Measurements from ENCODE around the gene DOCK1.
"Not testable (repeated sequence)": the region's sequence is repeated elsewhere in the genome, so short reads cannot be mapped to it uniquely, and the experiment has no call there.

DOCK1 gene

GRCh38 chr10:127307338-127307737, 402.1 kb downstream of the DOCK1 start:
- in situ Hi-C loops (cut with MboI; ENCODE audit: low sequenced_read_pairs), result no loop called here
- Histone ChIP-seq H3K4me1 (no peaks in the 10 kb centered on the region), H3K36me3 (replicated peaks) (no peaks in the 10 kb centered on the region), H3K4me3 (no peak overlapping the region), H3K9me3 (no peaks in the 10 kb centered on the region), H3K27me3 (ENCODE audit: low read depth) (no peaks in the 10 kb centered on the region)
- no peak for DNase-seq (ENCODE audit: low spot score in 2 of 2)

DNA sequence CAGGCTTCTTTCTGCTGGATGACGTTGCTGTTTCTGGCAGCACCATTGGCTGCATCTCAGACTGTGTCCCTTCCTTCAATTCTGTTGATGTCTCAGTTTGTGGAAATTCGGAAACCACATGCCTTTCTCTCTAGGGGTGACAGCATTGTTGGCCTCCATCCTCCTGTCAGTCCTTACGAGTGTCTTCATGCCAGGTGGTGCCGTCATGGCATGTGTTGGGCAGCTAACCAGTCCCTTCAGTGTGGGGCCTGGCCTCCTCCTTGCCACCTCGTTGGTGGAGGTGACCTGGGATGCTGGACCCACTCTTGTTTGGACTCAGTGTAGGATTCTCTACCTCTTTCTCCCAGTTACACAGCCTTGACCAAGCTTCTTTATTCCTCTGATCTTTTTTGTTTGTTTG, 402.8 kb downstream of the DOCK1 start:
- Histone ChIP-seq H3K4me1 (no peaks in the 10 kb centered on the region), H3K36me3 (replicated peaks) (no peaks in the 10 kb centered on the region), H3K9me3 (no peaks in the 10 kb centered on the region), H3K4me3 (no peak overlapping the region), H3K27me3 (ENCODE audit: low read depth) (no peaks in the 10 kb centered on the region)
- DNase-seq (ENCODE audit: low spot score in 2 of 2), result no peak
- in situ Hi-C loops (cut with MboI; ENCODE audit: low sequenced_read_pairs), result no loop called here

DNA sequence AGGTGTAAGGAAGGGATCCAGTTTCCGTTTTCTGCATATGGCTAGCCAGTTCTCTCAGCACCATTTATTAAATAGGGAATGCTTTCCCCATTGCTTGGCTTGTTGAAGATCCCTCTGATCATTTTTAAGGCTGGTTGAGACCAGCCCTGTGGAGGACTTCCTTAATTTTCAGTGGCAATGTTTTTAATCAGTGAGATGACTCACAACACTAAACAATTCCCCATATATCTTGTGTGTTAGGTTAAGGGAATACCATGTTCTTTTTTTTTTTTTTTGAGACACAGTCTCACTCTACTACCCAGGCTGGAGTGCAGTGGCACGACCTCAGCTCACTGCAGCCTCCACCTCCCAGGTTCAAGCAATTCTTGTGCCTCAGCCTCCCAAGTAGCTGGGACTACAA, 404.4 kb downstream of the DOCK1 start:
- in situ Hi-C loops (cut with MboI; ENCODE audit: low sequenced_read_pairs); H3K36me3 ChIP-seq (replicated peaks); DNase-seq (ENCODE audit: low spot score in 2 of 2); H3K4me3 ChIP-seq; H3K27me3 ChIP-seq (ENCODE audit: low read depth); H3K9me3 ChIP-seq; H3K4me1 ChIP-seq: not testable (repeated sequence)

GRCh38 chr10:127310430-127310829, 405.2 kb downstream of the DOCK1 start:
- no peaks in the 10 kb centered on the region for H3K36me3 ChIP-seq (replicated peaks)
- no peak overlapping the region for H3K4me3 ChIP-seq
- no peak for DNase-seq (ENCODE audit: low spot score in 2 of 2)
- H3K9me3 ChIP-seq, result no peaks in the 10 kb centered on the region
- H3K4me1 ChIP-seq, result no peaks in the 10 kb centered on the region
- no peaks in the 10 kb centered on the region for H3K27me3 ChIP-seq (ENCODE audit: low read depth)
- in situ Hi-C loops (cut with MboI; ENCODE audit: low sequenced_read_pairs), result no loop called here

DNA sequence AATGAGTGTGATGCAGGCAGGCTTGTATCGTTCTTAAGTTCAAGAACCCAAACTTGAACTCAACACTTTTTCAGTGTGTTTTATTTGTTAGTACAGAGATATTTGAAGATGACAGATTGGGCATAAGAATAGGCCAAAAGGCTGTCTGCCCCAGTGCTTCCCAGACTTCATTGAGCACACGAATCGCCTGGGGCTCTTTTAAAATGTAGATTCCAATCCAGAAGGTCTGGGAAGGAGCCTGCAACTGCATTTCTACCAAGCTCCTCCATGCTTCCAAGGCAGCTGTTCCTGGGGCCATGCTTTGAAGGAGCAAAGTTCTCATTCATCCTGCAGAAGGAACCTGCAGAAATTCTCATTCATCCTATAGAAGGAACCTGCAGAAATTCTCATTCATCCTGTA, 405.7 kb downstream of the DOCK1 start:
- H3K4me3 ChIP-seq, result no peak overlapping the region
- in situ Hi-C loops (cut with MboI; ENCODE audit: low sequenced_read_pairs), result no loop called here
- no peaks in the 10 kb centered on the region for H3K27me3 ChIP-seq (ENCODE audit: low read depth)
- no peaks in the 10 kb centered on the region for H3K9me3 ChIP-seq
- no peaks in the 10 kb centered on the region for H3K4me1 ChIP-seq
- H3K36me3 ChIP-seq (replicated peaks), result no peaks in the 10 kb centered on the region
- no peak for DNase-seq (ENCODE audit: low spot score in 2 of 2)

DNA sequence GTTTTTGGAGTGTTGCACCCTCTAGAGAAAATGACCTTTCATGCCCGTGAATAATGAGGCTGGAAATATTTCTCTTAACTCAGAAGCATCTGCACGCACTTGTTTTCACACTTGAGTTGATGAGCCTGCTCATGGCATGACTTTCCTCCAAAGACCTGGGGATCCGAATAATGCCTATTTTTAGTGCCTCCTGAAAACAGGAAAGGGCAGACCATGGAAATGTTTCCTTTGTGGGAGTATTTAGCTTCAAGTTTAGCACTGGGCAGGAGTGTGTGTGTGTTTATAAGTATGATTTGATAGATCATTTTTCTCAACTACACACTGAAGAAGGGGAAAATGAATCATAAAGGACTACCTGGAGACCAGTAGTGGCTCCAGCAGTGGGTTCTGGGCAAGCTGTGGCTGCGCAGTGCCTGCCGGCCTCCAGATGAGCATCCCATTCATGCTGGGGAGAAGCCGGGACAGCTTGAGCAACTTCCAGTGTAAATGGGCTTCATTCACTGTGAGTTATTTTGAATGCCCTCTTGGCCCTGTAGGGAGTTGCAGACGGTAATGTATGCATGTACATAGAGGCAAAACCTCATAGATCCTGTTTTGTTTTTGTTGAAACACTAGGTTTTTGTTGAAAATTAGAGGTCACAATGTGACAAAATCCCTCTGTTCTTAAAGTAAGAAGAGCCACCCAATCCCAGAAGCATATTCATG, 408.9 kb downstream of the DOCK1 start:
- no peaks in the 10 kb centered on the region for H3K27me3 ChIP-seq (ENCODE audit: low read depth)
- no peak overlapping the region for H3K4me3 ChIP-seq
- no peak for DNase-seq (ENCODE audit: low spot score in 2 of 2)
- no peaks in the 10 kb centered on the region for H3K9me3 ChIP-seq
- H3K36me3 ChIP-seq (replicated peaks), result no peaks in the 10 kb centered on the region
- H3K4me1 ChIP-seq, result no peaks in the 10 kb centered on the region
- in situ Hi-C loops (cut with MboI; ENCODE audit: low sequenced_read_pairs), result no loop called here

DNA sequence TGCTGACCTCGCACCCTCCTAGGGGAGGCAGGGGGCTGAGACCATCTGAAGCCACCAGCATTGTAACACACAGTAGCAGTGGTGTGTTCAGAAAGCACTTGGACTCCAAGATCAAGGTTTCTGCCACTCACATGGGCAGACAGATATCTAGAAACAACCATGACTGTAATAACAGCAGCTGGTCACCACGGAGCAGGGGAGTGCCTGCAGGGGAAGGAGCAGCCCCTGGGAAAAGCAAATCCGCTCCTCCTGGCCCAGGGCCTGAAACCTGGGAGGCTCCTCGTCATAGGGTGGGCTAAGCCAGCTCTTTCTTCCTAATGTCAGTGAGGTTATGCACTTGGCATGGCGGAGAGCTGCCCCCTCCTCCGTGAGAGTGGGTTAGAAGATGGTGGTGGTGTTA, 409.6 kb downstream of the DOCK1 start:
- in situ Hi-C loops (cut with MboI; ENCODE audit: low sequenced_read_pairs), result no loop called here
- no peak overlapping the region for H3K4me3 ChIP-seq
- no peaks in the 10 kb centered on the region for H3K27me3 ChIP-seq (ENCODE audit: low read depth)
- H3K9me3 ChIP-seq, result no peaks in the 10 kb centered on the region
- DNase-seq (ENCODE audit: low spot score in 2 of 2), result no peak
- H3K36me3 ChIP-seq (replicated peaks), result no peaks in the 10 kb centered on the region
- H3K4me1 ChIP-seq, result no peaks in the 10 kb centered on the region

DNA sequence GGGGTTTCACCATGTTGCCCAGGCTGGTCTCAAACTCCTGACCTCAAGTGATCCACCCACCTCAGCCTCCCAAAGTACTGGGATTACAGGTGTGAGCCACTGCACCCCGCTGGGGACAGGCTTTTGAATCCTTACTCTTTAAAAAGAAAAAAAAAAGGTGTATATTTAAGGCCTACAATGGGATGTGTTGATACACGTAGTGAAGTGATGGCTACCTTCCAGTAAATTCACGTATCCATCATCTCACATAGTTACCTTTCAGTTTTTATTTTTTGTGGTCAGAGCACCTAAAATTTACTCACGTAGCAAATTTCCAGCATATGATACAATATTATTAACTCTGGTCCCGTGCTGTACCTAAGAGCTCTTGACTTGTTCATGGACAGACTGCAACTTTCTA, 410.7 kb downstream of the DOCK1 start:
- no peak for DNase-seq (ENCODE audit: low spot score in 2 of 2)
- no peaks in the 10 kb centered on the region for H3K9me3 ChIP-seq
- no peaks in the 10 kb centered on the region for H3K36me3 ChIP-seq (replicated peaks)
- in situ Hi-C loops (cut with MboI; ENCODE audit: low sequenced_read_pairs), result no loop called here
- no peak overlapping the region for H3K4me3 ChIP-seq
- H3K27me3 ChIP-seq (ENCODE audit: low read depth), result no peaks in the 10 kb centered on the region
- no peaks in the 10 kb centered on the region for H3K4me1 ChIP-seq

DNA sequence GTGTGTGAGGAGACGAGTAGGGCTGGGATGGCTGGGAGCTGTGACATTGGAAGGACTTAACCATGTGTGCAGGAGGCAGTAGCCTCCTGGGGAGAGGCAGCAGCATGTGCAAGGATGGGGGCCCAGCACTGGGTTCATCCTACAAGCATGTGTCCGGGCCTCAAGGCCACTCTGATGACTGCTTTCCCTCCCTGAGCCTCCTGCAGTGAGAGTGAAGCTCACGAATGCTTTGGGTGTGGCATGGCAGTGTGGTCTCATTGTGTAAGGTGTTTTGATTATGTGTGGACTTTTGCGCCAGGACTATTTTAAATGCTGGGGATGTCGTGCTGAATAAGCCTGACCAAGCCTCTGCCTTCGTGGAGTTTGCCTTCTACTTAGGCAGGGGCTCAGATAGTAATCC, 413.2 kb downstream of the DOCK1 start:
- Histone ChIP-seq H3K4me1 (no peaks in the 10 kb centered on the region), H3K9me3 (no peaks in the 10 kb centered on the region), H3K36me3 (replicated peaks) (no peaks in the 10 kb centered on the region), H3K4me3 (no peak overlapping the region), H3K27me3 (ENCODE audit: low read depth) (no peaks in the 10 kb centered on the region)
- in situ Hi-C loops (cut with MboI; ENCODE audit: low sequenced_read_pairs), result no loop called here
- no peak for DNase-seq (ENCODE audit: low spot score in 2 of 2)

DNA sequence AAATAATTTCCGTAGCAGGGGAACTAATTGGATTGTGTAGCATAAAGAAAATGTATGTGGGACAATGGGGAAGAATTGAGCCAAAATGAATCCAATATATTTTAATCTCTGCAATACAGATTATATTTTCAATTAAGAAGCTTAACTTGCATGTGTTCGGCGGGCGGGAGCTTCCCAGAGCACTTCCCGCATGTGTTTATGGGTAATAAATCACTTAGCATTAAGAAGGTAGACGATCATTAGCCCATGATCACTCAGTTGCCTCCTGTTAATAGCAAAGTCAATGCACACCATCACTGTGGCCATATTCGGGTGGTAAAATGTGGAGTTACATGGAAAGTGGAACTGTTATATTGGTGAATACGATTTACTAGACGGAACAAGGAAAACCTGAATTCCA, 414.0 kb downstream of the DOCK1 start:
- DNase-seq (ENCODE audit: low spot score in 2 of 2), result no peak
- Histone ChIP-seq H3K4me3 (no peak overlapping the region), H3K27me3 (ENCODE audit: low read depth) (no peaks in the 10 kb centered on the region), H3K4me1 (no peaks in the 10 kb centered on the region), H3K36me3 (replicated peaks) (no peaks in the 10 kb centered on the region), H3K9me3 (no peaks in the 10 kb centered on the region)
- in situ Hi-C loops (cut with MboI; ENCODE audit: low sequenced_read_pairs), result no loop called here

GRCh38 chr10:127319691-127320090, 414.5 kb downstream of the DOCK1 start:
- no peak for DNase-seq (ENCODE audit: low spot score in 2 of 2)
- Histone ChIP-seq H3K36me3 (replicated peaks) (no peaks in the 10 kb centered on the region), H3K9me3 (no peaks in the 10 kb centered on the region), H3K27me3 (ENCODE audit: low read depth) (no peaks in the 10 kb centered on the region), H3K4me1 (no peaks in the 10 kb centered on the region), H3K4me3 (no peak overlapping the region)
- in situ Hi-C loops (cut with MboI; ENCODE audit: low sequenced_read_pairs), result no loop called here

DNA sequence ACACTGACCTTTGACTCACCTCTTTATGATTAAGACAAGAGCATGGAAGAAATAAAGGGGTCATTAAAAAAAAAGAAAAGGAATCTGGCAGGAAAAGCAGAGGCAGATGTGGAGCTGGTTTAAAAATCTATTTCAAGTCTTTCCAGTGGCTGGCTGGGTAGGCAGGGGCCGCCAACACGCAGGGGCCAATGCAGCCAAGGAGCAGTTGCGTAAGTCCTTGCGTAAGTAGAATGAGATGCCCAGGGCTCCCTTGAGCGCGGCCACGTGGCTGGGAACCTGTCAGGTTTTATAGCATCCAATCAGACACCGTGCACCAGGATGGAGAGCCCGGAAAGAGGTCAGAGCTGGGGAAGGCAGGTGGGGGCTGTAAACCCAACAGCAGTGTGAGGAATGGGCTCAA, 414.9 kb downstream of the DOCK1 start:
- H3K27me3 ChIP-seq (ENCODE audit: low read depth), result no peaks in the 10 kb centered on the region
- no peaks in the 10 kb centered on the region for H3K36me3 ChIP-seq (replicated peaks)
- H3K4me1 ChIP-seq, result no peaks in the 10 kb centered on the region
- DNase-seq (ENCODE audit: low spot score in 2 of 2), result no peak
- in situ Hi-C loops (cut with MboI; ENCODE audit: low sequenced_read_pairs), result no loop called here
- H3K9me3 ChIP-seq, result no peaks in the 10 kb centered on the region
- H3K4me3 ChIP-seq, result no peak overlapping the region

DNA sequence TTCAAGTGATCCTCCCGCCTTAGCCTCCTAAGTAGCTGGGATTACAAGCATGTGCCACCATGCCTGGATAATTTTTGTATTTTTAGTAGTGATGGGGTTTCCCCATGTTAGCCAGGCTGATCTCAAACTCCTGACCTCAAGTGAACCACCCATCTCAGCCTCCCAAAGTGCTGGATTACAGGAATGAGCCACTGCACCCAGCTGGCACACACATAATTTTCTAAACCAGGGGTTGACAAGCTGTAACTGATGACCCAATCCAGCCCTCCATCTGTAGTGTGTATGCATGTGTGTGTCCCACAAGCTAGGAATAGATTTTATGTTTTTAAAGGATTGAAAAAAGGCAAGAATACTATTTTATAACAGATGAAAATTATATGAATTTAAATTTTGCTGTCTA, 417.1 kb downstream of the DOCK1 start:
- H3K36me3 ChIP-seq (replicated peaks), result no peaks in the 10 kb centered on the region
- in situ Hi-C loops (cut with MboI; ENCODE audit: low sequenced_read_pairs), result no loop called here
- no peak for DNase-seq (ENCODE audit: low spot score in 2 of 2)
- H3K4me3 ChIP-seq, result no peak overlapping the region
- no peaks in the 10 kb centered on the region for H3K27me3 ChIP-seq (ENCODE audit: low read depth)
- no peaks in the 10 kb centered on the region for H3K9me3 ChIP-seq
- H3K4me1 ChIP-seq, result no peaks in the 10 kb centered on the region

GRCh38 chr10:127325506-127325905, 420.3 kb downstream of the DOCK1 start:
- in situ Hi-C loops (cut with MboI; ENCODE audit: low sequenced_read_pairs), result no loop called here
- no peak for DNase-seq (ENCODE audit: low spot score in 2 of 2)
- H3K27me3 ChIP-seq (ENCODE audit: low read depth), result no peaks in the 10 kb centered on the region
- no peaks in the 10 kb centered on the region for H3K9me3 ChIP-seq
- H3K4me3 ChIP-seq, result no peak overlapping the region
- H3K36me3 ChIP-seq (replicated peaks), result no peaks in the 10 kb centered on the region
- no peaks in the 10 kb centered on the region for H3K4me1 ChIP-seq

GRCh38 chr10:127326883-127327282, 421.7 kb downstream of the DOCK1 start:
- no peak for DNase-seq (ENCODE audit: low spot score in 2 of 2)
- no peaks in the 10 kb centered on the region for H3K27me3 ChIP-seq (ENCODE audit: low read depth)
- H3K4me3 ChIP-seq, result no peak overlapping the region
- in situ Hi-C loops (cut with MboI; ENCODE audit: low sequenced_read_pairs), result no loop called here
- no peaks in the 10 kb centered on the region for H3K4me1 ChIP-seq
- no peaks in the 10 kb centered on the region for H3K36me3 ChIP-seq (replicated peaks)
- no peaks in the 10 kb centered on the region for H3K9me3 ChIP-seq

Measured in HAP-1 (cell line).